GM21717 (cell line): ENCODE data around the gene SUN1.
"Not testable (repeated sequence)": the region's sequence is repeated elsewhere in the genome, so short reads cannot be mapped to it uniquely, and the experiment has no call there.

Experiments used
- ATAC-seq: cut with Tn5 transposase; IDR thresholded peaks from one replicate; pipeline ENCODE4 v1.9.1; 2021; ENCODE audit warnings: mild to moderate bottlenecking, moderate library complexity; ENCODE audit not compliant: unreplicated experiment

SUN1 gene

DNA sequence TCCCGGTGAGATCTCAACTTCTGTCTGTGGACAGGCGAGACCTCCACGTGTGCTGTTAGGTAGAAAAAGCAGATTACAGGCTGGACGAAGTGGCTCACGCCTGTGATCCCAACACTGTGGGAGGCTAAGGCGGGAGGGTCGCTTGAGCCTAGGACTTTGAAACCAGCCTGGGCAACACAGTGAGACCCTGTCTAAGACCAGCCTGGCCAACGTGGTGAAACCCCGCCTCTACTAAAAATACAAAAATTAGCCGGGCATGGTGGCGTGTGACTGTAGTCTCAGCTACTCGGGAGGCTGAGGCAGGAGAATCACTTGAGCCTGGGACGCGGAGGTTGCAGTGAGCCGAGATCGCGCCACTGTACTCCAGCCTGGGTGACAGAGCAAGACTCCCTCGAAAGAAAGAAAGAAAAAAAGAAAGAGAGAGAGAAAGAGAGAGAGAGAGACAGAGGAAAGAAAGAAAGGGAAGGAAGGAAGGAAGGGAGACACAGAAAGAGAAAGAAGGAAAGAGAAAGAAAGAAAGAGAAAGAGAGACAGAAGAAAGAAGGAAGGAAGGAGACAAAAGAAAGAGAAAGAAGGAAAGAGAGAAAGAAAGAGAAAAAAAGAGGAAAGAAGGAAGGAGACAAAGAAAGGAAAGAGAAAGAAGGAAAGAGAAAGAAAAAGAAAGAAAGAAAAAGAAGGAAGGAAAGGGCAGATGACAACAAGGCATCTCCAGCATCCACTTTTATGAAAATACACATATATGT lies 29.6 kb upstream of the SUN1 start:
- no peak for ATAC-seq

GRCh38 chr7:803243-803635 lies 29.0 kb upstream of the SUN1 start:
- no peak for ATAC-seq

DNA sequence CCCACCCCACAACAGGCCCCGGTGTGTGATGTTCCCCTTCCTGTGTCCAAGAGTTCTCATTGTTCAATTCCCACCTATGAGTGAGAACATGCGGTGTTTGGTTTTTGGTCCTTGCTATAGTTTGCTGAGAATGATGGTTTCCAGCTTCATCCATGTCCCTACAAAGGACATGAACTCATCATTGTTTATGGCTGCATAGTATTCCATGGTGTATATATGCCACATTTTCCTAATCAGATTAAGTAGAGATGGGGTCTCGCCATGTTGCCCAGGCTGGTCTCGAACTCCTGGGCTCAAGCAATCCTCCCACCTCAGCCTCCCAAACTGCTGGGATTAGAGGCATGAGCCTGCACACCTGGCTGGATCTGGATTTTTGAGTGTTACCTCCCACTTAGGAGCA lies 28.5 kb upstream of the SUN1 start:
- not testable (repeated sequence) for ATAC-seq

- no peak for ATAC-seq
These were observed 27.0 kb upstream of the SUN1 start for GRCh38 chr7:805261-805660.

GRCh38 chr7:815284-816216 lies 16.7 kb upstream of the SUN1 start:
- no peak for ATAC-seq

DNA sequence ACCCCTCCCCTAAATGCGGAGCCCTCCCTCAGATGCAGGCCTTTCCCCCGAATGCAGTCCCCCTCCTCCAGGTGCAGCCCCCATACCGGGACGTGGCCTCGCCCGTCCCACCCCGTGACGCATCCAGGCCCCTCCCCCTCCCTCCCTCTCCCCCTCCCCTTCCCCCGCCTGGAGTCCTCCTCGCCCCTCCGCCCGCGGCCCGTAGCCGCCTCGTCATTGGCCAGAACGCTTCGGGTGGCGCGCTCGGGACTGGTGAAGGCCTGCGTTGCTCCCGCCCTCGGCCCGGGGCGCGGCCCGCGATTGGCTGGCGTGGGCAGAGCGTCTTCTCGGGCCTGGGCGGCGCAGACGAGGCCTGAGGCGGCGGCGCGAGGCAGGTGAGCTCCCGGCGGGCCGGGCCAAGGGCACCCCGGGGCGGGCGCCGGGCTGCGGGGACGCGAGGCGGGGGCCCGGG lies 16.0 kb upstream of the SUN1 start:
- ATAC-seq: peak; percentile 87

- peak; percentile 19 for ATAC-seq
These were observed 15.3 kb upstream of the SUN1 start for GRCh38 chr7:816751-817671.

- ATAC-seq: no peak
These were observed 14.1 kb upstream of the SUN1 start for GRCh38 chr7:818031-818699.

GRCh38 chr7:820341-820740 lies 11.9 kb upstream of the SUN1 start:
- no peak for ATAC-seq

- ATAC-seq: no peak
These were observed 10.6 kb upstream of the SUN1 start for GRCh38 chr7:821688-822087.

GRCh38 chr7:822692-823276 lies 9.5 kb upstream of the SUN1 start:
- no peak for ATAC-seq

DNA sequence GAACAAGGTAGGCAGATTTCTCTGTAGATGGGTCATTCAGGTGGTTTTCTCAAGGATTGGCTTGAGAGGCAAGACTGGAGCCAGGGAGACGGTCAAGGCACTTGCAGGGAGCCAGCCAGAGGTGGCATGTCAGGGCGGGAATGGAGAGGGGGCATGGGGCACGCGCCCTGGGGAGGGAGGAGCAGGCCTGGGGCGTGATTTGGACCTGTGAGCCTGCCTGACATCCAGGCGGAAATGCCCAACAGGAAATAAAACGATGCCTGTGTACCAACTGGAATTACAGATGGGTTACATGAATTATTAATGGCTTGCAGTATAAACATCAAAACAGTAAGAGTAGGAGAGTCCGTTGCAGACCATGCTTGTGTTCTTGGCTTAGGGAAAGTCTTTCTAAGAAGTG lies 8.6 kb upstream of the SUN1 start:
- no peak for ATAC-seq

- ATAC-seq: no peak
These were observed 8.2 kb upstream of the SUN1 start for GRCh38 chr7:824081-824480.

- ATAC-seq: no peak
These were observed 7.6 kb upstream of the SUN1 start for GRCh38 chr7:824664-825063.

DNA sequence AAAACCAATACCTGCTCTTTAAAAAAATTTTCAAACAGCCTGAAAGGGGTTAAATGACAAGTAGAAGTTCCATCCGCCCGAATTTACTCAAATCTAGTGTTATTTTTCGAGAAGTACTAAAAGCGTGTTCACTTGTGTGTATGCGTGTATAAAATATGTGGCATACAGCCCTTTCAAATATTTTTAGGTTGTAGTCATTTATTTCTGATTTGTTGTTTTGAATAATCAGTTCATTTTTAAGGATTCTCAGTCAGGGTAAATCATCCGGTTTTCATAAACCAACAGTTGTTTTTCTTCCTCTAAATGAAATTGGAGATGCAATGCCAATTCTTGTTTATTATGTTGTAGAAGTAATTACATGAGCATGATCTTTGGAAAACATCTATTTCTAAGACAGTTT lies 6.9 kb upstream of the SUN1 start:
- ATAC-seq: no peak

GRCh38 chr7:826230-826917 lies 5.9 kb upstream of the SUN1 start:
- ATAC-seq: no peak

GRCh38 chr7:828793-829561 lies 3.3 kb upstream of the SUN1 start:
- no peak for ATAC-seq

GRCh38 chr7:830069-830468 lies 2.2 kb upstream of the SUN1 start:
- ATAC-seq: no peak
